BJ (cell line): Measurements from ENCODE around the gene PEAR1. TPM values are rescaled to one million over a fixed set of nuclear protein-coding genes. Genes with fewer than 3 reads are reported as not detected.

Experiments used
- CTCF ChIA-PET: fragments of 350-600 bp; formaldehyde crosslinking; extraction: SDS; loops from one replicate; lab custom pipeline; 2021; ENCODE audit warnings: antibody characterized with exemption, inconsistent platforms; lab: Yijun Ruan, JAX
- POLR2A ChIA-PET: fragments of 300-600 bp; sonication (Branson Sonifier 250); formaldehyde crosslinking; extraction: SDS; loops from one replicate; lab custom pipeline; 2021; ENCODE audit warnings: antibody characterized with exemption; lab: Charles Lee
- DNase-seq: peaks from one replicate; pipeline ENCODE4 v3.0.0-alpha.2; 2011; ENCODE audit warnings: low read depth
- H3K27me3 ChIP-seq: 2 replicates; pipeline ENCODE4 v1.6.0; 2011; ENCODE audit warnings: low read length; ENCODE audit not compliant: control insufficient read depth, insufficient read depth
- H3K36me3 ChIP-seq: 2 replicates; pipeline ENCODE4 v1.5.1; 2011; ENCODE audit warnings: low read length; ENCODE audit not compliant: control insufficient read depth, insufficient read depth
- H3K4me3 ChIP-seq: 2 replicates; pipeline ENCODE4 v1.5.1; 2011; ENCODE audit warnings: low read depth, mild to moderate bottlenecking, control low read depth, low read length
- polyA plus RNA-seq: library from polyadenylated mRNA; depleted of rRNA; stranded (reverse); fragments of >200 nt; gene quantifications from 2 replicates; pipeline ENCODE4 v1.2.3, GENCODE V29; 2011
- TF ChIP-seq, protein P1 (sequence below): IDR thresholded peaks from 2 replicates; pipeline ENCODE4 v1.5.1; 2011; ENCODE audit warnings: low read depth, mild to moderate bottlenecking, control low read depth, inconsistent platforms, low read length, moderate library complexity; ENCODE audit not compliant: insufficient read depth

PEAR1 gene
- polyA plus RNA-seq, 1 experiment: 50.4 TPM

DNA sequence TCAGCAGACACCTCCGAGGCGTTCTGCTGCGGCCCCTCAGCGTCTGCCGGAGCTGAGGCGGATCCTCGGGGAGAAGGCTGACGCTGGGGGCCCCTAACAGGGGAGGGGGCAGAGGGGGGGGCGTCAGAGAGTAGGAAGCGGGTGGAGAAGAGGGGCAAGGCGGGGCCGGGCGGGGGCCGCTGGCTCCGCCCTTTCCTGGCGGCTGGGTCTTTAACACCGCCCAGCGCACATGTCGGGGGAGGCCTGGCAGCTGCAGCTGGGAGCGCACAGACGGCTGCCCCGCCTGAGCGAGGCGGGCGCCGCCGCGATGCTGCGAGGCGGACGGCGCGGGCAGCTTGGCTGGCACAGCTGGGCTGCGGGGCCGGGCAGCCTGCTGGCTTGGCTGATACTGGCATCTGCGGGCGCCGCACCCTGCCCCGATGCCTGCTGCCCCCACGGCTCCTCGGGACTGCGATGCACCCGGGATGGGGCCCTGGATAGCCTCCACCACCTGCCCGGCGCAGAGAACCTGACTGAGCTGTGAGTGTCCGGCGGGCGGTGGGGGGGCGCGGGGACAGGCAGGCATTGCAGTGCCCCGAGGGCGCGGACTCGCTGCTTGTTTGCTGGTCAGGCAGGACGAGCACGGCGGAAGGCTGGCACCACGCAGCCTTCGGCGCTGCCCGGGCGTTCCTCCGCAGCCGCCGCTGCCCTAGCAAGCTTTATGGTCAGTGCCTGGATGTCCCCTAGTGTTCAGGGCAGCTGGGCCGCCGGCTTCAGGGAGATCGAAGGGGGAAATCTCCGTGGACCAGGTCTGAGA lies 32.7 kb upstream of the PEAR1 start, which contains the start of gene NTRK1:
Gene NTRK1, plus strand, starts transcription at position 238 of the 796 bp plus-strand sequence. Its CDS starts 70 bp downstream, at position 308.
- CTCF ChIA-PET: interaction anchor here (0.6 to 13.5 kb wide), 52 partner anchors 8 to 236 kb away, joined by 3 to 290 read pairs (median 7); partner anchors contain the start of genes CRABP2, ISG20L2, LRRC71 and METTL25B

DNA sequence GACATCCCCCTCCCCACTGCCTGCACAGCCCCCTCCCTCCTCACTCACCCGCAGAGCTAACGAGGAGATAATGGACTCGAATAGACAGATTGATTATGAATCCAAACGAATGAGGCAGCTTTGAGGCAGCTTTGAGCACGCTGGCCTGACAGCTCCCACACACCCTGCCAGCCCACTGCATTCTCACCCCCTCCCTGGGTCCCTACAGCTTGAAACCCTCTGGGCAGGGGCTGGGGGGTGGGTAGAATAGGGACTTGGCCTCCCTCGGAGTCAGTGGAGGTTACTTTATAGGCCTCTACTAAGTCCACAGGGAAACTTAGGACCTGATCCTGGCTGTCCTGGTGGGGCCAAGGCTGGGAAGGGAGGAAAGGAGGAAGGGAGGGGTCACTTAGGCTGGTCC lies 30.9 kb upstream of the PEAR1 start:
- Histone ChIP-seq H3K4me3 (no peak overlapping the region), H3K36me3 (no peaks in the 10 kb centered on the region), H3K27me3 (peaks cover 47% of the 10 kb centered on the region)
- POLR2A ChIA-PET: interaction anchor here (0.6 kb wide), 1 partner anchor 434 kb away, joined by 3 read pairs; no protein-coding TSS in a partner anchor
- DNase-seq: no peak
- CTCF ChIA-PET: interaction anchor here (0.9 to 13.5 kb wide), 11 partner anchors 10 to 174 kb away, joined by 3 to 290 read pairs (median 31); partner anchors contain the start of genes ISG20L2, LRRC71 and METTL25B
- TF ChIP-seq, protein P1, sequence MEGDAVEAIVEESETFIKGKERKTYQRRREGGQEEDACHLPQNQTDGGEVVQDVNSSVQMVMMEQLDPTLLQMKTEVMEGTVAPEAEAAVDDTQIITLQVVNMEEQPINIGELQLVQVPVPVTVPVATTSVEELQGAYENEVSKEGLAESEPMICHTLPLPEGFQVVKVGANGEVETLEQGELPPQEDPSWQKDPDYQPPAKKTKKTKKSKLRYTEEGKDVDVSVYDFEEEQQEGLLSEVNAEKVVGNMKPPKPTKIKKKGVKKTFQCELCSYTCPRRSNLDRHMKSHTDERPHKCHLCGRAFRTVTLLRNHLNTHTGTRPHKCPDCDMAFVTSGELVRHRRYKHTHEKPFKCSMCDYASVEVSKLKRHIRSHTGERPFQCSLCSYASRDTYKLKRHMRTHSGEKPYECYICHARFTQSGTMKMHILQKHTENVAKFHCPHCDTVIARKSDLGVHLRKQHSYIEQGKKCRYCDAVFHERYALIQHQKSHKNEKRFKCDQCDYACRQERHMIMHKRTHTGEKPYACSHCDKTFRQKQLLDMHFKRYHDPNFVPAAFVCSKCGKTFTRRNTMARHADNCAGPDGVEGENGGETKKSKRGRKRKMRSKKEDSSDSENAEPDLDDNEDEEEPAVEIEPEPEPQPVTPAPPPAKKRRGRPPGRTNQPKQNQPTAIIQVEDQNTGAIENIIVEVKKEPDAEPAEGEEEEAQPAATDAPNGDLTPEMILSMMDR: no peak

More for the DNA sequence above, 32.7 kb upstream of the PEAR1 start, which contains the start of gene NTRK1:
- H3K36me3 ChIP-seq: no peaks in the 10 kb centered on the region
- POLR2A ChIA-PET: no interaction called here
- TF ChIP-seq, protein P1: no peak
- H3K27me3 ChIP-seq: peaks cover 56% of the 10 kb centered on the region
- no peak for DNase-seq
- H3K4me3 ChIP-seq: peak within 1 kb of the TSS; percentile 30

DNA sequence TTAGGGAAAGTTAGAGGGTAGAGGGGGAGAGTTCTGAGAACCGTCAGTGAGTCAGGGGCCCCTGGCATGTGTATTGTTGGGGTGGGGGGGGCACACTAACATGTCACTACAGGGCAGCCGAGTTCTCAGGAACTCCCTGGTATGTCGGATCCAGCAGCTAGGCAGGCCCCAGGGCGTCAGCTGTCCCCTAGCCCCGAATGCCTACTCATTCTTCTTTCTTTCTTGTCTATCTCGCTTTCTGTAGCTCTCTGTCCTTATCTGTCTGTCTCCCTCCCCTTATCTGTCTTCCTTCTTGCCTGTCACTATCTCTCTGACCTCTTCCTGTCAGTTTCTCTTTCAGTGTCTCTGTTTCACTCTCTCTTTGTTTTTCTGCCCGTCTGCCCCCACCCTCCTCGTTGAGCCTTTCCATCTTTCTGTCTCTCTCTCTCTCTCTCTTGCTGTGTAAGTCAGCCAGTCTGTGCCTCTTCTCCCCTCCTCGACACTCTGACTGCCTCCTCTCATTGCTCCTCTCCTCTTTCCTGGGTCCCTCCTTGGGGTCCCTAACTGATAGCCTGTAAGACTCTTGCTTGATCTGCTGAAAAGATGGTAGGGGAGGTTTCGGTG lies 30.4 kb upstream of the PEAR1 start:
- no peak for DNase-seq
- no peaks in the 10 kb centered on the region for H3K36me3 ChIP-seq
- ChIA-PET POLR2A (interaction anchor here (0.6 kb wide), 1 partner anchor 433 kb away, joined by 3 read pairs; no protein-coding TSS in a partner anchor), CTCF (interaction anchor here (0.9 to 13.5 kb wide), 11 partner anchors 10 to 175 kb away, joined by 3 to 290 read pairs (median 31); partner anchors contain the start of genes ISG20L2, LRRC71 and METTL25B)
- TF ChIP-seq, protein P1: no peak
- H3K27me3 ChIP-seq: peaks cover 43% of the 10 kb centered on the region
- H3K4me3 ChIP-seq: no peak overlapping the region

DNA sequence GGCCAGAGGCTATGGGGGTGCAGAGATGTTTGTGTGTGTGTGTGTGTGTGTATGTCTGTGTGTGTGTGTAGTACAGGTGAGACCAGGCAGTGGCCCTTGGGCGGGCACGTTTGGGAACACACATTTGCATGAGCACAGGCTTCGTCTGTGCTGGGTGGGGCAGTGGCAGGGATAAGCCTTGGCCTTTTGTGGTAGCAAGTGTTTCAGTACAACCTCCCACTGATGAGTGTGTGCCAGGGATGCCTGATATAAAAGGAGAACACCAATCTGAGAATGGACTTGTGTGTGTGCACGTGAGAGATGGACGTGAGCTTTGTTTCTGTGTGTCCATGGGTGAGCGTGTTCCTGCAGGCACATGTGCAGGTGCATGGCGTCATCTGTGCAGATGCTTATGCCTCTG lies 29.9 kb upstream of the PEAR1 start:
- H3K36me3 ChIP-seq: no peaks in the 10 kb centered on the region
- H3K27me3 ChIP-seq: peaks cover 38% of the 10 kb centered on the region
- ChIA-PET CTCF (interaction anchor here (0.9 to 13.5 kb wide), 5 partner anchors 11 to 136 kb away, joined by 3 to 290 read pairs (median 107); partner anchors contain the start of genes ISG20L2 and METTL25B), POLR2A (no interaction called here)
- no peak for DNase-seq
- TF ChIP-seq, protein P1: no peak
- H3K4me3 ChIP-seq: no peak overlapping the region
